NCI-H82 treated with DMSO at 0.1 percent for 48 hours (cell line): Measurements from ENCODE around the gene OVAAL.

Experiments
- DNase-seq: peaks from one replicate; lab custom pipeline; 2025; ENCODE audit not compliant: unreplicated experiment; lab: John Stamatoyannopoulos, UW

Gene OVAAL

DNA sequence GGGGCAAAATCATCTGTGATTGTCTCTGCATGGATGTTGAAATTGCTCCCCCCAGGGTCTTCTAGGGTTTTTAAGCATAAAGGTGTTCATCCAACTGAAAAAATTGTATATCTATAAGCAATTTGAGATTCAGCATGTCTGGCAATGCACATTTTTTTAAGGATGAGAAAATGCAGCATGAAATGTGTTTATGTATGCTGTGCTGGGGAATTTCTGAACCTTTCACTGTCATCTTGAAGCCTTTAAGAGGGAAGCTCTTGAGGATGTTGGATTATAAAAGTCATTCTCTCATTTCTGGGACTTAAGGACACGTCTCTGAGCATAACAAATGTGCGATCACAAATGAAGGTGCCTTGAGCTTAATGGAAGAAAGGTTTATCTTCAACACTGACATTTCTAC lies 9.4 kb downstream of the OVAAL start:
- DNase-seq = no peak

GRCh38 chr1:180571060-180571831 lies 12.5 kb downstream of the OVAAL start:
- DNase-seq = no peak

GRCh38 chr1:180571832-180572636 lies 13.3 kb downstream of the OVAAL start:
- no peak for DNase-seq

GRCh38 chr1:180572760-180573159 lies 14.0 kb downstream of the OVAAL start:
- no peak for DNase-seq

GRCh38 chr1:180574031-180574713 lies 15.4 kb downstream of the OVAAL start:
- no peak for DNase-seq

- DNase-seq = no peak
Measured at GRCh38 chr1:180577361-180577760, 18.6 kb downstream of the OVAAL start.

DNA sequence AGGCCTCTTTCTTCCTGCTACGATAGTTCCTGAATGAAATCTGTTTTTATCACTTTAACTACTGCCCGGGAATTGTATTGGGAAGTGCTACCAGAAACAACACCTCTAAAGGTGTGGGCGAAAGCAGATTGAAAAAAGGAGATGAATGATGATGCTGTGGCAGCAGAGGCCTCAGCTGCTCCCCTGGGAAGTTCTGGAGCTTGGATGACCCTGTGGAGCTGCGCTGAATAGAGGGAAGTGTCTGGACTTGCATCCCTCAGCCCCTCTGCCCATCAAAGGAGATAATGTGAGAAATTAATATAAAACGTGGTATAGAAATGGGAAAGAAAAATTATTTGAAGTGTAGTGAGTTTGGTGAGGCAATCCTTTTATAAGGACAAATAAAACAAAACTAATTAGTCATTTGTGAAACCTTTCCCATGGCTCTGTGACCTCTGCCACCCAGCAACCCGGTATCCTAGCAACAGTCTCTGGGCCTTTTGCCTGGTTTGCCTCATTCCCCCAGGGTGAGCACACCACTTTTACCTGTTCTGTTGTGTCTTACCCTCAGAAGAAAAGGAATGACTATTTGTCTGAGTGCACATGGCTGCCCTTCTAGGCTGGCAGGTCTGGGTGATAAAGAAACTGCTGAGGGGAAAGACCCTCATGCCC lies 21.3 kb downstream of the OVAAL start:
- DNase-seq = no peak

- no peak for DNase-seq
Measured at GRCh38 chr1:180581635-180582039, 22.9 kb downstream of the OVAAL start.

DNA sequence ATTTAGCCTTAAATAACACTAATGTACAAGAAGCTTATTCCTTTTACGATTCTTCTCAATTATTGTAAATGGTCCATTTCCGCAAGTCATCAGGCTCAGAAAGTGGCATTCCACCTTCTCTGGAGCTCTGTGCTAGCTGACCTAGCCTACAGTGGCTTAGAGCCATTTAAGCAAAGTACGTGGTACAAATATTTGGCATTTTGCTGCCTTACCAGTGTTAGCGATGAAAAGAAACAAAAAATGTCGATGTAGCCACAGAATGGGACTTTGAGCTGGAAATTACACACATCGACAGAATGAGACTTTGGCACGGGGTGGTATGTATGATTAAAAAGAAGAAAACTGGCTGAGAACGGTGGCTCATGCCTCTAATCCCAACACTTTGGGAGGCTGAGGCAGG lies 26.1 kb downstream of the OVAAL start:
- no peak for DNase-seq

DNA sequence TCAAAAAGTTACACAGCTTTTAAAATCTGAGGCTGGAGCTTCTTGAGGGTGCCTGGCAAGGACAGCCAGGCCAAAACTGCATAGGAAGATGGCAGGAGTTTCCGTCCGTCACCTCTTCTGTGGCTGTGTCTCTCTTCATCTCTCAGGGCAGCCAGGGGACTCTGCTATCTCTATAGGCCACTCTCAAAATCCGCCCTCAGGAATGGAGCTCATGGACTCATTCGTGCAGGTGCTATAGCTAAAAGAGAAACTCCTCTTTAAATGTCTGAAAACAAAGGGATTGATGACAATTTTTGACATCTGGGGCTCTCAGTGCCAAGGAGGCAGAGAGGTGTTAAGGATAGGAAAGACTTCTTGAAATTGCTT lies 27.2 kb downstream of the OVAAL start:
- no peak for DNase-seq

GRCh38 chr1:180586671-180587155 lies 27.9 kb downstream of the OVAAL start:
- no peak for DNase-seq

DNA sequence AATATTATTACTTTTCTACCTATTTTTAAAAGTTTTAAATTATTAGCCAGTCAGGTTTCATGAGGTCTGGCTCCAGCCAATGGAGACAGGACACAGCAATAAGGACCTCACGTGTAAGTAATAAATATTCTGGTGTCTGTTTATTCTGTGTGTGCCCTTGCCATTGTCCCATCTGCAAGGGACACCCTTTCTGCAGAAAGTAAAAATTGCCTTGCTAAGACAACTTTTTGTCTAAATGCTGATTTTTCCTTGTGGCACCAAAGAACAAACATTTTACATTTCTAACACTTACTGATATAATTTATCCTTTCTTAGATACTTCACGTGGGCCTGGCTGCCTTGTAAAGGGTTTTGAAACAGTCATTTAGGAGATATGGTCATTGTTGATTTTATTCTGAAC lies 29.4 kb downstream of the OVAAL start:
- DNase-seq = no peak

DNA sequence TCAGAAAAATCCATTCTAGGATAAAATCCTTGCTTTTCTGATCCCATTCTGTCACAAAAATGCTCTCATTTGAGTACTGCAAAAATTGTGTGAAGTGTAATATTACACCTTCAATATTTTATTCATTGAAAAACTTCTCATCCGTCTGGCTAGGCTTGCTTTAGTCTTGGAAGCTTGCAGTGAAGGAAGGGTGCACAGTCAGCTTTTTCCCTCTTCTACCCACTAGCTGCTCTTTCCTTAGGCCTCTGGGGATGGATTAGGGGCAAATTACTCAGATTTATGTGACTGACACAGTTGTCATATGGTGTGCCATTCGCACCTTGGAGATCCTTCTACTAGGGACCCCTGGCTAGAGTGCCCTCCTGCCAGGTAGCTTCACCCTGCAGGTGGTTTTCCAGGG lies 32.1 kb downstream of the OVAAL start:
- no peak for DNase-seq

GRCh38 chr1:180593382-180593781 lies 34.6 kb downstream of the OVAAL start:
- no peak for DNase-seq

- DNase-seq = no peak
Measured at GRCh38 chr1:180594723-180595122, 36.0 kb downstream of the OVAAL start.

GRCh38 chr1:180595966-180596365 lies 37.2 kb downstream of the OVAAL start:
- no peak for DNase-seq

DNA sequence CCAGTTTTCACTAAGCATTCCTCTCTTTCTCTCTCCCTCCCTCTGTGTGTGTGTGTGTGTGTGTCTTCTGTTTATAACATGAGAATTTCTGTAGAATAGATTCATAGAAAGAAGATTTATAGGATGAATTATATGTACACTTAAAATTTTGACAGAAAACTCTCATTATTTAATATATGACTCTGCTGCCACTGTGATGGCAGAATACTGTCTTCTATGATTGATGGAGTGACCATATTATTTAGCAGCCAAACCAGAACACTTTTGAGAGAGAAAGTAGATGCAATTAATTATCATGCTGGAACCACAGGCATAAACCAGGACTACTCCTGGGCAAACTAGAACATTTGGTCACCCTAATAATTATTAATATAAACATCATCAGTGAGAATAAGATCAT lies 38.8 kb downstream of the OVAAL start:
- DNase-seq = no peak

DNA sequence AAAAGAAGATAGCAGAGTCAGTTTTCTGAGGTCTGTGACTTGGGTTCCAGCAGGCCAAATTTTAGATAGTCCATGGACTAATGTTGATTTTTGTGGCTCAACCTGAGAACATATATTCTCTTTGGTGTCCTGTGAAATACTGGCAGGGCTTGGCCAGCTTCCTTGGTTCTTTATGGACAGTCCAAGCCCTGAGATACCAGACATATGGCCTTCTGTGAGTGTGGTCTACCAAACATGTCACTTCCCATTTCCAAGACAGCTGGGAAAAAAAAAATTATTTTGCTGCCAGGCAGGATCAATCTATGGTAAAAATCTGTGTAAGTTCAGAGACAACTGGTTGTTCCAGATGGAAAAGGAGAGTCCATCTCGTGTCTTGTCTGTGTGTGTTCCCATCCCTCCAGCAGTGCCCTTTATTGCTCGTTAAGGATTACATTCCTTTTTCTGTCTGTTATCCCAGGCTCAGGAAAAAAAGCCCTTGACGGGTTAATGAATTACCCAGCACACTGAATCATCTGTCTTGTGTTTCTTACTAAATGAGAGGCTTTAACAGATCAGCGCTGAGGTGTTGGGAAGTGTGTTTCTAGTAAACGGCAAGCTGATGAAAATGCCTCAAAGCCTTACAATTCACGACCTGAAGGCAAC lies 39.7 kb downstream of the OVAAL start:
- no peak for DNase-seq

GRCh38 chr1:180600343-180600742 lies 41.6 kb downstream of the OVAAL start:
- no peak for DNase-seq

DNA sequence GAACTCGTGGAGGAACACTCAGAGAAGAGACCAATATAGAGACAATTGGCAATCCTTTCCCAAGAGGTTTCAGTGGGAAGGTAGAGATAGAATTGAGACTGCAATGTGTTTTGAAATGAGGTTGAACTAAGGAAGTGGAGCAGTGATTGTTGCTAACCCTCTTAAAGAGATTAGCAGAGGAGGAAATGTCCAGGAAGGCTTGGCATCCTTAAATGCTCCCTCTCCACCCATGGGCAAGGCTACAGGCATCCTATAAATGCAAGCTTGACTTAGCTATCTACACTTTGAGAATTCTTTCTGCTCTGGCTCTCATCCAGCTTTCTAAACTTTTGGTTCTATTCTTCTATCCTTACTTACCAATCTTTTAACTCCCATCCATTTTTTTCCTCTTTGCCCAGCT lies 42.7 kb downstream of the OVAAL start:
- no peak for DNase-seq
